ENCODE data around the gene ACOXL. TPM values are rescaled to one million over a fixed set of nuclear protein-coding genes. Genes with fewer than 3 reads are reported as not detected.
"Not testable (repeated sequence)": the region's sequence is repeated elsewhere in the genome, so short reads cannot be mapped to it uniquely, and the experiment has no call there.

ACOXL gene
- polyA plus RNA-seq, 6 donors from 2014 or later, result not detected

DNA sequence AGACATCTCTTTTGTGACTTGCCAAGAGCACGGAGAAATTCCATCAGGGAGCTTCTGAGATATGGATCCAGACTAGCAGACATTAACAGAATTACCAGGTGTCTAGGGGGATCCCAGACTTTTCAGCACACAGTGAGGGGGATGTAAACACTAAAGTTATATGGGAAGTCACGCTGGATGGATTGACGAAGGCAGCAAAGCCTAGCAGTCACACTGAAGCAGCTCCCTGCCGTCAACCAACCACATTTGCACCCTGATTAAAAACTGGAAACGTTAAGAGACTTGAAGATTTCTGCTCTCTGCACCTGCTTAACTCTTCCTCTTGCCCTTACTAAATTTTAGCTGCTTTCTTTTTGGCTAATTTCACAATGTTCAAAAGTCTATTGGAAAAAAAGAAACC lies 325.9 kb downstream of the ACOXL start:
- peak; percentile 68 to 69 for ATAC-seq (ENCODE audit: low read depth in 2 of 2)
- DNase-seq, result peak; percentile 40
- Mint-ChIP-seq H3K9me3 (peaks cover 5 to 12% (median 9%) of the 10 kb centered on the region in 7 donors), H3K4me1 (peaks cover 45 to 78% (median 72%) of the 10 kb centered on the region in 3 donors), H3K27ac (peak overlapping the region; percentile 86 to 98 (median 89)), H3K27me3 (peaks cover 0 to 8% (median 0%) of the 10 kb centered on the region in 3 donors), H3K36me3 (peaks cover 0 to 21% of the 10 kb centered on the region in 2 donors), H3K4me3 (peak overlapping the region; percentile 13 to 88 (median 58))

- peaks cover 31 to 53% (median 49%) of the 10 kb centered on the region in 3 donors for H3K4me1 Mint-ChIP-seq
- peaks cover 6 to 15% (median 9%) of the 10 kb centered on the region in 7 donors for H3K9me3 Mint-ChIP-seq
- peak overlapping the region in 1 of 8 donors; percentile 5 for H3K4me3 Mint-ChIP-seq
- peaks cover 0 to 8% (median 0%) of the 10 kb centered on the region in 3 donors for H3K27me3 Mint-ChIP-seq
- DNase-seq, result no peak
- peaks cover 0 to 21% of the 10 kb centered on the region in 2 donors for H3K36me3 Mint-ChIP-seq
- no peak overlapping the region for H3K27ac Mint-ChIP-seq
- ATAC-seq (ENCODE audit: low read depth in 2 of 2), result no peak
These were observed 328.8 kb downstream of the ACOXL start for GRCh38 chr2:111061191-111061590.

DNA sequence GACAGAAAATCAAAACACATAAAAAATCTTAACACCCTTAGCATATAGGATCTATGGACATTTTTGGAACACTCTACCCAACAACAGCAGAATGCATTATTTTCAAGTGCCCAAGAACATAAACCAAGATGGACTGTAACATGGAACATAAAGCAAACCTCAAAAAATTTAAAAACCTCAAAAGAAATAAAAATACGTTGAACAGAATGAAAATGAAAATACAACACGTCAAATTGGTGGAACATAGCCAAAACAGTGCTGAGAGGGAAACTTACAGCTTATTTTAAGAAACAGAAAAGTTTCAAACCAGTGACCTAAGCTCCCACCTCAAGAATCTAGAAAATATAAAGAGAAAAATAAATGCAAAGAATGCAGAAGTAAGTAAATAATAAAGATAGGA lies 330.0 kb downstream of the ACOXL start:
- Mint-ChIP-seq H3K4me1 (peaks cover 25 to 45% (median 42%) of the 10 kb centered on the region in 3 donors), H3K4me3 (no peak overlapping the region), H3K36me3 (peaks cover 0 to 21% of the 10 kb centered on the region in 2 donors), H3K27ac (peak overlapping the region in 1 of 6 donors; percentile 19), H3K9me3 (peaks cover 6 to 15% (median 9%) of the 10 kb centered on the region in 7 donors), H3K27me3 (peaks cover 0 to 8% (median 0%) of the 10 kb centered on the region in 3 donors)
- ATAC-seq (ENCODE audit: low read depth in 2 of 2) (no peak), DNase-seq (no peak)

DNA sequence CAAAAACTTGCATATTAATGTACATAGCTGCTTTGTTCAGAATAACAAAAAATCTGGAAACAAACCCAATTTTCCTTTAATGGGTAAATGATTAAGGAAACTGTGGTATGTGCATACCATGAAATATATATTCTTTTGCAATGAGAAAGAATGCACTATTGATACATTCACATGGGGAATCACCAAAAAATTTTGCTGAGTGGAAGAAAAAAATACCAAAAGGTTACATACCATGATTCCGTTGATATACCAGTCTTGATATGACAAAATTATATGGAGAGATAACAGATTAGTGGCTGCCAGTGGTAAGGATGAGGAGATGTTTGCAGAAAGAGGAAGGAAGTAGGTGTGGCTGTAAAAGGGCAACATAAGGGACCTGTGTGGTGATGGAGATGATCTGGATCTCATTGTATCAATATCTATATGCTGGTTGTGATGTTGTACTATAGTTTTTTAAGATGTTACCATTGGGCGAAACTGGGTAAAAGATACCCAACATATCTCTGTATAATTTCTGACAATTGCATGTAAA lies 333.8 kb downstream of the ACOXL start:
- Mint-ChIP-seq H3K9me3 (peaks cover 0 to 4% (median under 1%) of the 10 kb centered on the region in 7 donors), H3K36me3 (peaks cover 0 to 3% of the 10 kb centered on the region in 2 donors), H3K27ac (no peak overlapping the region), H3K4me1 (peaks cover 12 to 31% (median 28%) of the 10 kb centered on the region in 3 donors), H3K4me3 (no peak overlapping the region), H3K27me3 (peaks cover 0 to under 1% (median 0%) of the 10 kb centered on the region in 3 donors)
- peak in 1 of 2 donors; percentile 69 for ATAC-seq (ENCODE audit: low read depth in 2 of 2)
- DNase-seq, result no peak

DNA sequence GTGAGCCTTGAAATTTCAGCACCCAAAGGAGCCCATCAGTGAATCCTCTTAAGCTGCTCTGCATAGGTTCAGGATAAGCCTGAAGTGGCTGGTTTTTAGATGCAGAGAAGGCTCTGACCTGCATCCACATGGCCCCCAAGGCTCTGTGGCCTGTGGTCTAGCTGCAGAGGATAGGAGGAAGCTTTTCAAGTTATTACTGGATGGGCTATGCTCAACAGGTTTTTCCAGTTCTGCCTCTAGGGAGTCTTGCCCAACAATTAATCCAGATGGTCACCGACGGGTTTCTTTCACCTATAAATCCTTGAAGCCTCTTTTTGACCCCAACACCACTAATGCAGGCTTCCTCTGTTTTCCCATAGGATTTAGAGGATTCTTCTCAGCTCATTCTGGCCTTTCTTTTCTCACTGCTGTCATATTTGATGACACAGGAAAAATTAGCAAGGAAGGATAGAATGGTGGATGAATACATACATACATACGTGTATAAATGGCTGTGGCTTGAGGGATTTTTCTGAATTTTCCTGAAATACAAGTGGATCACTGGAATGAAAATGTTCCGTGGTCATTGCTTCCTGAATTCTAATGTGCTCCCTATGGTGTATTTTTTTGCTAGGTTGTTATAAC lies 336.2 kb downstream of the ACOXL start:
- Mint-ChIP-seq H3K27ac (no peak overlapping the region), H3K4me1 (peaks cover 18 to 23% (median 22%) of the 10 kb centered on the region in 3 donors), H3K36me3 (no peaks in the 10 kb centered on the region), H3K27me3 (no peaks in the 10 kb centered on the region), H3K9me3 (peaks cover 0 to 4% (median 1%) of the 10 kb centered on the region in 7 donors), H3K4me3 (no peak overlapping the region)
- no peak for ATAC-seq (ENCODE audit: low read depth in 2 of 2)
- DNase-seq, result no peak

- Mint-ChIP-seq H3K4me1 (peaks cover 18 to 23% (median 22%) of the 10 kb centered on the region in 3 donors), H3K27me3 (no peaks in the 10 kb centered on the region), H3K4me3 (no peak overlapping the region), H3K9me3 (peaks cover 0 to 15% (median 9%) of the 10 kb centered on the region in 7 donors), H3K36me3 (peaks cover 0 to 5% of the 10 kb centered on the region in 2 donors), H3K27ac (peak overlapping the region in 1 of 6 donors; percentile 61)
- DNase-seq (no peak), ATAC-seq (ENCODE audit: low read depth in 2 of 2) (no peak)
These were observed 337.3 kb downstream of the ACOXL start for GRCh38 chr2:111069722-111070121.

DNA sequence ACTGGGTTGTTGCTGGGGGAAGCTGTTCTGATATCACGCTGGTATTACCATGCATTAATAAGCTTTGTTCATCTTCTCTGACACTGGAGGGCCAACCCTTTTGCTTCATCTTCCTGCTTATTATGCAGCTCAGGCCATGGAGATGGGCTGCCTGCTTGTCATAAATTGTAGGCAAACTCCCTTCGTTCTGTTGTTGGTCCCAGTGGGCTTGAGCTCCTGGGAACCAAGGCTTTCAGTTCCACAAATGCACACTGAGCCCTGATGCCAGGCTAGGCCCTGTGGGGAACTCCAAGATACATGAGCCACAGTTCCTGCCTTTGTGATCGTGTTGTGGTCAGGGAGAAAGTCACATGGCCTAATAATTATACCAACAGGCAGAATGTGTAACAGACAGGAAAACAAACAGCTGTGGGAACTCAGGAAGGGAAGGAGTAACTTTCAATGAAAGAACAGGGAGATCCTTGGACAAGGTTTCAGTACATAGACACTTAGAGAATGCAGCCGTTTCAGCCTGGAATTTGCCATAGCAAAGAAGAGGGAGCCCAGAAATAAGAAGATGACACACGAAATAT lies 339.3 kb downstream of the ACOXL start:
- DNase-seq (no peak), ATAC-seq (ENCODE audit: low read depth in 2 of 2) (peak; percentile 91 to 96)
- H3K9me3 Mint-ChIP-seq, result peaks cover 6 to 32% (median 17%) of the 10 kb centered on the region in 7 donors
- H3K27ac Mint-ChIP-seq, result peak overlapping the region in 2 of 6 donors; percentile 30 to 59
- H3K4me1 Mint-ChIP-seq, result peaks cover 14 to 19% (median 16%) of the 10 kb centered on the region in 3 donors
- H3K36me3 Mint-ChIP-seq, result peaks cover 6 to 16% of the 10 kb centered on the region in 2 donors
- peaks cover 0 to 3% (median 0%) of the 10 kb centered on the region in 3 donors for H3K27me3 Mint-ChIP-seq
- H3K4me3 Mint-ChIP-seq, result peak overlapping the region in 1 of 8 donors; percentile 28

DNA sequence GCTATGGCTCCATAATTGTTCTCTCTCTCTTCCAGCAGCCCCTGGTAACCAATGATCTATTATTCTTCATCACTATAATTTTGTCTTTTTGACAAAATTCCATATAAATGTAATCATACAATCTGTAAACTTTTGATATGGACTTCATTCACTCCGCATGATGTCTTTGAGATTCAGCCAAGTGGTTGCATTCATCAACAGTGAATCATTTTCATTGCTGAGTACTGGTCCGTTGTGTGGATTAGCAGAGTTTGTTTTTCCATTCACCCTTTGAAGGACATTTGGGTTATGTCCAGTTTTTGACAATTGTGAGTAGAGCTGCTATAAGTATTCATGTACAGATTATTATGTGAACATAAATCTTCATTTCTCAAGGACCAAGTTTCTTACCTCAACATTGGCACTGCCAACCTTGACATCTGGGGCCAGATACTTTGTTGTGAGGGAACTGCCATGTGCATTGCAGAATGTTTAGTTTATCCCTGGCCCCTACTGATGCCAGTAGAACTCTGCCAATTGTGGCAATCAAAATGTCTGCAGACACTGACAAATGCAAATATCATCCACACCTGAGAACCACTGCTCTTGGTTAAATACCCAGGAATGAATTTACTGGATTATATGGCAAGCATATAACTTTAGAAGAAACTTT lies 340.0 kb downstream of the ACOXL start:
- no peak for DNase-seq
- peaks cover 8 to 36% (median 18%) of the 10 kb centered on the region in 7 donors for H3K9me3 Mint-ChIP-seq
- no peak overlapping the region for H3K4me3 Mint-ChIP-seq
- H3K36me3 Mint-ChIP-seq, result peaks cover 9 to 21% of the 10 kb centered on the region in 2 donors
- H3K4me1 Mint-ChIP-seq, result peaks cover 14 to 19% (median 16%) of the 10 kb centered on the region in 3 donors
- H3K27ac Mint-ChIP-seq, result peak overlapping the region in 1 of 6 donors; percentile 30
- peaks cover 0 to 5% (median 0%) of the 10 kb centered on the region in 3 donors for H3K27me3 Mint-ChIP-seq
- ATAC-seq (ENCODE audit: low read depth in 2 of 2), result no peak

- H3K4me1 Mint-ChIP-seq; H3K36me3 Mint-ChIP-seq; H3K27ac Mint-ChIP-seq; DNase-seq; ATAC-seq (ENCODE audit: low read depth in 2 of 2); H3K4me3 Mint-ChIP-seq: not testable (repeated sequence)
- Mint-ChIP-seq H3K27me3 (peaks cover 28 to 52% (median 50%) of the 10 kb centered on the region in 3 donors), H3K9me3 (peaks cover 0 to 20% (median 6%) of the 10 kb centered on the region in 7 donors)
These were observed 350.3 kb downstream of the ACOXL start for GRCh38 chr2:111082659-111083058.

DNA sequence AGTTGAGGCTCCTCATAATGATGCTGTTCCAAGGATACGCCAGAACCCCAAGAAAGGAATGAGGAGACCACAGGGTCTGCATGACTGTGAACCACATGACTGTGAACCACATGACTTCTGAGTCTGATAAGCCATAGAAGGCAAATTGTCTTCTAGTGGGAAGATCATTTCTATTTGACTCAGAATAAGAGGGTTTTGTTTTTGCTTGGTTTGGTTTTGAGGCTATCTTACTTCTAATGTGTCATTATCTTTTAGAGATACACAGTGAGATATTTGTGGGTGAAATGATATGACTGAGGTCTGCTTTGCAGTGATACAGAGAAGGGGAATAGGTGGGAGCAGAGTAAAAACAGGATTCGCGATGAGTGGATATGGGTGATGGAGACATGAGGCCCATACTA lies 359.4 kb downstream of the ACOXL start:
- no peaks in the 10 kb centered on the region for H3K4me1 Mint-ChIP-seq
- no peak overlapping the region for H3K27ac Mint-ChIP-seq
- H3K9me3 Mint-ChIP-seq, result no peaks in the 10 kb centered on the region
- DNase-seq (no peak), ATAC-seq (ENCODE audit: low read depth in 2 of 2) (no peak)
- no peaks in the 10 kb centered on the region for H3K36me3 Mint-ChIP-seq
- no peak overlapping the region for H3K4me3 Mint-ChIP-seq
- H3K27me3 Mint-ChIP-seq, result peaks cover 8 to 22% (median 20%) of the 10 kb centered on the region in 3 donors

DNA sequence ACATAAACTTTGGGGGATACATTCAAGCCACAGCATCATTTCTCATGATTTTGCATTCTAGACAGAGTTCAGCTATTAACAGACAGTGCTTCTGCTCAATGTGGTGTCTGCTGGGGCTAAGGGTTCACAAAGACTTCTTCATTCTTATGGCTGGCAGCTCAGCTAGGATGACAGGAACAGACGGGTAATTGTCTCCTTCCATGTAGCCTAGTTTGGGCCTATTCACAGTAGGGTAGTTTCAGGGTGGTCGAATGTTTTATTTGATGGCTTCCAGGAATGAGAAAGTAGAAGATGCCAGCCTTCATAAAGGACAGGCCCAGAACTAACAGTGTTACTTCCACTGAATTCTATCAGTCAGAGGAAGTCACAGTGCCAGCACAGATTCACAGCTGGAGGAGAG lies 362.3 kb downstream of the ACOXL start:
- DNase-seq, result no peak
- Mint-ChIP-seq H3K36me3 (no peaks in the 10 kb centered on the region), H3K27me3 (peaks cover 6 to 22% (median 14%) of the 10 kb centered on the region in 3 donors), H3K9me3 (no peaks in the 10 kb centered on the region), H3K27ac (no peak overlapping the region), H3K4me1 (no peaks in the 10 kb centered on the region), H3K4me3 (no peak overlapping the region)
- ATAC-seq (ENCODE audit: low read depth in 2 of 2), result no peak

GRCh38 chr2:111095434-111095833 lies 363.1 kb downstream of the ACOXL start:
- DNase-seq (no peak), ATAC-seq (ENCODE audit: low read depth in 2 of 2) (no peak)
- Mint-ChIP-seq H3K9me3 (no peaks in the 10 kb centered on the region), H3K4me3 (no peak overlapping the region), H3K4me1 (peaks cover 0 to 2% (median under 1%) of the 10 kb centered on the region in 3 donors), H3K27me3 (peaks cover 4 to 18% (median 6%) of the 10 kb centered on the region in 3 donors), H3K27ac (no peak overlapping the region), H3K36me3 (no peaks in the 10 kb centered on the region)

- Mint-ChIP-seq H3K4me1 (peaks cover 4 to 9% (median 8%) of the 10 kb centered on the region in 3 donors), H3K27ac (no peak overlapping the region), H3K4me3 (no peak overlapping the region), H3K27me3 (peaks cover 0 to 4% (median 0%) of the 10 kb centered on the region in 3 donors), H3K36me3 (no peaks in the 10 kb centered on the region), H3K9me3 (no peaks in the 10 kb centered on the region)
- ATAC-seq (ENCODE audit: low read depth in 2 of 2) (no peak), DNase-seq (no peak)
These were observed 367.0 kb downstream of the ACOXL start for GRCh38 chr2:111099402-111099801.
